ENCODE data around the gene PIK3R1.
"Not testable (repeated sequence)": the region's sequence is repeated elsewhere in the genome, so short reads cannot be mapped to it uniquely, and the experiment has no call there.

Gene PIK3R1

DNA sequence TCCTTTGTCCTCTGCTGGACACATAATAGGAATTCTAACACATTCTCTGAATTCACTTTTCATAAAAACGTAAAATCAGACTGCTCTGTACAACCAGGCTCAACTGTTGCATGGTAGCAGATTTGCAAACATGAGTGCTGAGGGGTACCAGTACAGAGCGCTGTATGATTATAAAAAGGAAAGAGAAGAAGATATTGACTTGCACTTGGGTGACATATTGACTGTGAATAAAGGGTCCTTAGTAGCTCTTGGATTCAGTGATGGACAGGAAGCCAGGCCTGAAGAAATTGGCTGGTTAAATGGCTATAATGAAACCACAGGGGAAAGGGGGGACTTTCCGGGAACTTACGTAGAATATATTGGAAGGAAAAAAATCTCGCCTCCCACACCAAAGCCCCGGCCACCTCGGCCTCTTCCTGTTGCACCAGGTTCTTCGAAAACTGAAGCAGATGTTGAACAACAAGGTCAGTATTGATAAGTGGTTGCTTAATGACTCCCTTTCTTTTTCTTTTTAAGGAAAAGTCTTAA lies 11.1 kb downstream of the PIK3R1 start:
- DNase-seq (ENCODE audit: low read depth in 2 of 2) = no peak

DNA sequence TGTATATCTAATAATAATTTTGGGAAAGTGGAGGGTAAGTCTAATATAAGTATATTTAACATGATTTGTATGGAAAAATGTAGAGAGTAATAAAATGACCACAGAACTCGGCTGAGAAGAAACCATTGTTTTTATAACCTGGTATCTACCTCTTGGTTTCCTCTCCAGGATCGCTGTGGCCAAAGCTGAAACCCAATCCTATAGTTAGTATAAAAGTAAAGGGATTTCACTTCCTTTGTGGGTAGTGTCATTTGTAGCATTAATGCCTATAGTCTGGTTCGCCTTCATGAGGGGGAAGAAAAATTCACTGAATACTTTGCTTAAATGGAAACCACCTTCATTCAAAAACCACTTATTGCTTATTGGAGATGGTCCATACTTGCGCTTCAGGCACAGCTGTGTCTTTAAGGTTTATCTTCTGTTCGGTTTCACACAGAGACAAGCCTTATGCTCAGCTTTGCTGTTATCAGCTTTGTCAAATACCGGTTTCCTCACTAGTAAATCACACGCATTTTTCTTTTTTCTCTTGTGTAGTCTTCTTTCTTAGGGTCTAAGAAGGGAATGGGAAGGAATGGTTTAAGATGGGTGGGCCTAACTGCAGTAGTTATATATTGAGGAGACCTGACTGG lies 12.1 kb downstream of the PIK3R1 start:
- DNase-seq (ENCODE audit: low read depth in 2 of 2) = no peak

DNA sequence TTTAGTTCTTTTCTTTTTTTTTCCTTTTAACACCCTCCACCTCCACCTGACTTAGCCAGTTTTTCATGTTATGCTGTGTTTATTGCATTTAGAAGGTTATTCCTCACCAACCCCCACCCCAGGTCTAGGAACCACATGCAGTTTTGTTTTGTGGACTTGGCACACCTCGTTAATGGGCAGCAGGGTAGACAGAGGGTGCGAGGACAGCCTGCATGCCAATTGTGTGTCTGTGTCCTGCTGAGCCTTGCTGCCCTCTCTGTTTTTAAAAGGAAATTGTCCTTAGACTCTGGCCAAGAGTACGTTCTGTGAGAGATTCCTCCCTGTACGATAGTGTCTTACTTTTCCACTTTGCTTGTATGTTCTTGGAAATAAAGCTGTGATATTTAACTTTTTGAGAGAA lies 13.9 kb downstream of the PIK3R1 start:
- DNase-seq (ENCODE audit: low read depth in 2 of 2) = no peak

DNA sequence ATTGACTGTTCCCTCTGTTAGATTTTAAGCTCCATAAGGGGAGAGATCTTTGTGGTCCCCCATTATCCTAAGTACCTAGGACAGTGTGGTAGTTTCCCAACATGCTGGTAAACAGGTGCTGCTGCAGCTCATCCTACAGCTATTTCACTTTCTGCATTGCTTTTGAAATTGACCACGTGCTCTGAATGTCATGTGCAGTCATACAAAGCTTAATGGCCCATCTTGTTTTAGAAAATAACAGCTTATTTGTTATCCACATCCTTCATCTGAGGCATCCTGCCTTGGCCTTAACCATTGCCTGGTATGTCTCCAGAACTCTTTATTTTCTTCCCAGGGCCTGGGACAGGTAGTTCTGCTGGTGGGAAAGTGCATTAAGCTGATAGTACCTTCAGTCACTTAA lies 14.7 kb downstream of the PIK3R1 start:
- DNase-seq (ENCODE audit: low read depth in 2 of 2) = no peak

DNA sequence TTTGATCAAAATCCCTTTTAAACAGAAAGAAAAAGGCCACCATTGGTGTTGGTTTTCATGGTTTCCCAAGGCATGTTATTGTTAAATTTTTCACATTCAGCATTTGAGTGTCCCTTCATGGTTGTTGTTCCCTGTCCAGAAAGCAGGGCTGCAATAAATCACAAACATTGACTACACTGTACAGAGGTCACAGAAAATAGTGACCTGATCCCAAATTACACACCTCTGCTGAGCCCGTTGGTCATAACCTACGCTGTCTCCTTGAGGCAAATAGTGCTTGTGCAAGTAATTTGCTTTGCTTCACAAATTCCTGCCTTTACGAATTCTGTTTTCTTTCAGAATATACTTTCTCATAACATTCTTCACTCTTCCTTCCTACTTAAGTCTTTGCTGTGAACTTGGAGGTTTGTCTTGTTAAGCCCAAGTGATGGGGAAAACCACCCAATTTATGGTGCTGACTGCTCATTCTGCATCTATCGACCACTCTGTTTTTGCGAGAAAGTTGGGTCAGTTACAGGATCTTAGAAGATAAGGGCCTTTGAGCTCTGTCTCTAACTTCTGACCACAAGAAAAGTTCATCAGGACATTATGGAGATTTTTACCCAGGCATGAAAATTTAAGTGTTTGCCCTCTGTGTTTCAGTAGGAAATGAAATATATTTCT lies 16.0 kb downstream of the PIK3R1 start:
- DNase-seq (ENCODE audit: low read depth in 2 of 2) = no peak

DNA sequence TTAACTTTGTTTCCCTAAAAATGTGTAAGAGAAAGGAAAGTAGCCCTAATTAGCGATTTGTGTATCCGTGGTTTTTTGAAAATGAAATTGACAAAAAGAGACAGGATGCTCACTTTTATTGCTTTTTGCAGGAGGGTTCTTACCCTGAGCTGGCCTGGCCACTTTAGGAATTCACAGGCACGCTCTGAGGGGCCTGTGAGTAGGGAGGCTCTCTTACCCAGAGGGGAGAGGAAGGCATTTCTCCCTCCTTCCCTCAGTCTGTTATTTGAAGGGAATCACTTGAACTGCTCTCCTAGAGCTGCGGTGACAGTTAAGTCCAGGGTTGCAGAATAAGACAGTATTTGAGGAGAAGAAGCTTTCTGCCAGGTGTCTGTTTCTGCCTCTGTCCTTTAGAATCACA lies 16.7 kb downstream of the PIK3R1 start:
- DNase-seq (ENCODE audit: low read depth in 2 of 2) = no peak

DNA sequence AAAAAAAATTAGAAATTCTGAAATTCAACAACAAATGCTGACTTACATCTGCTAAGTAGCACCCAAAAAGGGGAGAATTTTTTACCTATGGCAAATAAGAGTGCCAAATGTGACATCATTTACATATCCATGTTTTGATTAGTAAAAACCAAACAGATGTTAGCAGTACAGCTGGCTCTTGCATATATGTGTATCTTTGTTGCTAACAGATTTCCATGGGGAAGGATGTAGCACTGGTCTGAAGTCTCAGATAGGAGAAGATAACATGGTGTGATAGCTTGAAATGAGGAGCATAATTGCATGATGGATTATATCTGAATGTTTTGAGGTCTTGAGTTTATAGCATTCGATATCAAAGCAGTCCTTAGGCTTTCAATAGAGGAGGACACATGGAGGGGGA lies 17.5 kb downstream of the PIK3R1 start:
- no peak for DNase-seq (ENCODE audit: low read depth in 2 of 2)

DNA sequence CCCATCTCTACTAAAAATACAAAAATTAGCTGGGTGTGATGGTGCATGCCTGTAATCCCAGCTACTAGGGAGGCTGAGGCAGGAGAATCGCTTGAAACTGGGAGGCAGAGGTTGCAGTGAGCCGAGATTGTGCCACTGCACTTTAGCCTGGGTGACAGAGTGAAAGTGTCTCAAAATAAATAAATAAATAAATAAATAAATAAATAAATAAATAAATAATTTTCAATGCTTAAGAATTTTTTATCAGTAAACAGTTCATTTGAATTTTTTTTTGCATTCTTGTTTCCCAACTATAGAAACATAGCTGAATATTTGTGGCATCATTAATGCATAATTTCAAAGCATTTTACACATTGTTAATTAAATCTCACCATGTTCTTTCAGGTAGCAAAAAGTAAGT lies 19.7 kb downstream of the PIK3R1 start:
- DNase-seq (ENCODE audit: low read depth in 2 of 2) = not testable (repeated sequence)

DNA sequence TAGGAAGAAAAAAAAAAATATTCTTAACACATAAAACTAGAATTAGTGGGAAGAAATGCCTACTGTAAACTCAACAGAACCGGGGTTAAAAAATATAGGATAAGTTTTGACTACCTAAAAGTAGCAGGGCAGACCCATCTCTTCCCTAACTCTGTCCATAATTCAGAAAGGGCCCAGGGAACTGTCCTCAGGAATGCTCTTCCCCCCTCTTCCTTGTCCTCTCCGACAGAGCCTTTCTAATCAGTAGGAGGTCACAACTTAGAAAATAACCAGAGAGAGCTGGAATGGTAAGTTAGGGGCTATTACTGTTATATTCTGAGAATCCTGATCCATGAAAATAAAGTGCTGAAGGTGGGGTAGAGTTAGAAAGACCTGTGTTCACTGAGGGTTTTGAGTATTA lies 22.2 kb downstream of the PIK3R1 start:
- no peak for DNase-seq (ENCODE audit: low read depth in 2 of 2)

DNA sequence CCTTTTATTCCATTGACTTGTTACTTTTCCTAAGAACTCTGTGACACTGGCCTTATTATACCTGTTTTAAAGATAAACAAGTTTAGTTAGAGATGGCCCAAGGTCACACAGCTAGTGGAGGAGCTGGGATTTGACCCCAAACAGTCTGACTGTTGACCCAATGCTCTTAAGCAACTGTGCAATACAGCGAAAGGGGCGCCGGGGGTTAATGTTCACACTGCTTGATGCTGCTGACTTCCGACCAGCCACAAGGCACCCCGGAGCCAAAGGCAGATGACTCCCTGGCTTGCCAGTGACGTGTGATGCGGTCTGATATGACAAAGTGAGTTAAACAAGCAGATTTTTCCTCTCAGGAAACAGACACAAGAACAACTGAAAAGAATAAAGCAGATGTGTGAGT lies 23.9 kb downstream of the PIK3R1 start:
- no peak for DNase-seq (ENCODE audit: low read depth in 2 of 2)

DNA sequence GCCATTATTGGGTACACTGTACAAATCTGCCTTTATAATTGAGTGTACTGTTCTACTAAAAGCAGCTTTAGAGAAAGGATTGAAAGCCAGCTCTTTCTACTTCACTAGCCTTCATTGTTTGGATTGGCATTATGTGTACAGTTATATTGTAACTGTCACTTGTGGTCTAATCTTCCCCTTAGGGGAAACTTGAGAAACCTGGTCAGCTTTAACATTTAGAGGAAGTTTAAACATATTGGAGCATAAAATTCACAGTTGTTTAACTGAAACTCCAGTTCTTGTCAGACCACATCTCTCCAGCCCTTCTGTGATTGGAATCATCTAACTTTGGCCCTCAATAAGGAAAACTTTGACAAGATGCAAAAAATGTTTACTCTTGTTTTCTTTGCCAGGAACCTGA lies 24.6 kb downstream of the PIK3R1 start:
- no peak for DNase-seq (ENCODE audit: low read depth in 2 of 2)

DNA sequence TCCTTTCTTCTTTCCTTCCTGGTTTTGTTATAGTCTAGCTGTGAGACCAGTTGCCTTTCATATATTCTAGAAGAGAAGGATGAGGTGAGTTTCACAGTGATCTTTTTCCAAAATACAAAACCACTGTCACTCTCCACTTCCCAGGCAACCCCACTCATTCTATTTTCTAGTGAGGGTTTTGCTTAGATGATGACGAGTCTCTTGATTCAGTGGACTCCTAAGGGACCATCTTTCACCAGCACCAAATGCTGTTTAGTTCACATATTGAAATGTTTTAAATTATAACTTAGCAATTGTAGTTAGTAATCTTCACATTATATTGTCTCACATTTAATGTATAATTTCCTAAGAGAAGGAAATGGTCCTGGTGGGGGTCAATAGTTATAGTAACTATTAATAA lies 25.2 kb downstream of the PIK3R1 start:
- DNase-seq (ENCODE audit: low read depth in 2 of 2) = no peak

DNA sequence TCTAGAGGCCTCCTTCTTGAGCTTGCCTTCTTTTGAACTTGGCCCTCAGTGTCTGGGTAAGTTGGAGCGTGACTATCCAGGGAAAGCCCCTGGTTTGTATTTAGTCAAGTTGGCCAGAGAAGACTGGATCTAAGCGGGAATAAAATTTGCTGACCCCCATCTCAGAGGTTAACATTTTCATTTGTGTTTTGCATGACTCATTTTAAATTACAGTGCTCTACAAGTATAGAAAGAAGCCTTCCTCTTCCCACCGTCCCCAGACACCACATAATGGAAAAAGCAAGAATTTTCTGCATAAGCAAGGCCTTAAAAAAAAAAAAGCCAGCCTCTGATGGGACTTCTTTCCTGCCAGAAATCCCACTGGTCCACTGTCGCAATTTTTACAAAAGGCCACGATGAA lies 27.2 kb downstream of the PIK3R1 start:
- no peak for DNase-seq (ENCODE audit: low read depth in 2 of 2)

DNA sequence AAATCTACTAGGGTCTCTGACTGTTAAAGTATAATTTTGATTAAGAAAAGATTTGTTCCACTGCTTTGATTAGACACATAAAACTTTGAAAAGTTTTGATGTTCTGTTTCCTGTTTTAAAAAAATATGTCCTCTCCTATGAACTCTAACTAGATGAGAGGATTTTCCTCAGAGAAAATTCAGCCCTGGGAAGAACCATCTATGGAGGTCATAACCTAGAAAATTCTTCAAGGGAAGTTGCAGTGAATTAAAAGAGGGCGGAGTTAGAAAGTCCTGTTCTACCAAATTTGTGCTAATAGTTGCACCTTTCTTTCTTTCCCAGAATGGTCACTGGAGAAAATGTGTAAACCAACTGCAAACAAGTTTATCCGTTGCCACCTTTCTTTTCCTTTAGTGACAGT lies 27.7 kb downstream of the PIK3R1 start:
- no peak for DNase-seq (ENCODE audit: low read depth in 2 of 2)

DNA sequence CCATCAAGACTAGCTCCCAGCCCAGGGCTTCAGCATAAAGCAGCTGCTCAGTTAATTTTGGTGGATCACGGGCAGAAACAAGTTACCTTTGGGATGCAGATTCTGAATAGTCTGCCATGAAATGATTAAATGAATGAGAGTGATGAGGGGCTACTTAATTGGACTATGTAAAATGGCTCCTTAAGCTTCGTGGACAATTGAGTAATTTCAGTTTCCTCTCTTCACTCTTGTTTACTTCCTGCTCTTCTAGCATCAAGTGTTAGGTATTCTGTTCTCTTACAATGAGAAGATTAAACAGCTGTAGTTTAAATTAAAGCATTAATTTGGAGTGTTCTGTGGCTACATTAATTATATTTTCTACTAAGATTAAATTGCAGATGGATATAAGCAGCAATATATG lies 28.1 kb downstream of the PIK3R1 start:
- no peak for DNase-seq (ENCODE audit: low read depth in 2 of 2)

DNA sequence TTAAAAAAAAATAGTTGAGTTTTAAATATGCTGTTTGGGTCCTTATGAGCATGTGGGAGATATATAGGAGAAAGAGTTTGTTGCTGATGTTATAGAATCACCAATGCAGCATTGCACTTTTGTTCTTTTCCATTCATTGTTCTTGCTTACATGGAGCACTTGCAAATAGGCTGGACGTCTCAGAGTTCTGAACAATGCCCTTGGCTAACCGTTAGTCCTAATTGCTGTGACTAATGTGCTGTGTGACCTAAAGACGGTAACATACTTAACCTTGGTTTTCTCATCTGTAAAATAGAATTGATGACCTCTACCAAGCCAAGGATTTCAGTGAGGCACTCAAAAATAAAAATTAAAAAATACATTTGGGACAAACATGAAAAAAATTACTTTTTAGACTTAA lies 29.8 kb downstream of the PIK3R1 start:
- DNase-seq (ENCODE audit: low read depth in 2 of 2) = no peak

DNA sequence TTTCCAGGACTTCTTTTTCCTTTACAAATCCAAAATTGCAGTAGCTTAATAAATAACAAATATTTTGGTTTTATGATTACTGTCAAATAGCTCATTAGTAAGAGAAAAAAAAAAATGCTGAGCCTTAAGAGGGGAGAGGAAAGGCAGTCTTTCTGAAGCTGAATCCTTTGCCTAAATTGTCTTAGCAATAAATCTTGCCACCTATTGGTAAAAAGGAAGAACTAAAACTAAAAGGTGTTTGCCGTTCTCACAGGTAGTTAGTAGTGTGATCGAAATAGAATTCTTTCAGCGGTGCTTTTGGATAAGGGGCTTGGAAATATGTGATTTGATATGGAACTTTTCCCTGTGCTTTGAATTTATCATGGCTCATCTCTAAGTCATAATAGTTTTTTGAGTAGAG lies 31.2 kb downstream of the PIK3R1 start:
- DNase-seq (ENCODE audit: low read depth in 2 of 2) = no peak

DNA sequence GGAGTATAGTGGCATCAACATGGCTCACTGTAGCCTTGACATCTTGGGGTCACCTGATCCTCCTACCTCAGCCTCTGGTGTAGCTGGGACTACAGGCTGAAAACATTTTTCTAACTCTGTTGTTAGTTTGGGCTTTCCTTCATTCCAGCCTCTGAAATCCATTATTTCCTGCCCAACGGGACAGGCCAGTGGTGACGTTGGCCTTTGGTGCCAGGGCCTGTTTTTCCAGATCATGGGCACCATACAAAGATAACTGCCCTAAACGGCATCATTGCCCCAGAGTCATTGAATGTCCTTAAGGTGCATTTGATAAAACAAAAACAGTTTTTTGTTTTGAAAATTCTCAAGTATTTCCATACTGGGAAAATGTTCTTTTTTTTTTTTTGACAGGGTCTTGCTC lies 32.1 kb downstream of the PIK3R1 start:
- no peak for DNase-seq (ENCODE audit: low read depth in 2 of 2)

DNA sequence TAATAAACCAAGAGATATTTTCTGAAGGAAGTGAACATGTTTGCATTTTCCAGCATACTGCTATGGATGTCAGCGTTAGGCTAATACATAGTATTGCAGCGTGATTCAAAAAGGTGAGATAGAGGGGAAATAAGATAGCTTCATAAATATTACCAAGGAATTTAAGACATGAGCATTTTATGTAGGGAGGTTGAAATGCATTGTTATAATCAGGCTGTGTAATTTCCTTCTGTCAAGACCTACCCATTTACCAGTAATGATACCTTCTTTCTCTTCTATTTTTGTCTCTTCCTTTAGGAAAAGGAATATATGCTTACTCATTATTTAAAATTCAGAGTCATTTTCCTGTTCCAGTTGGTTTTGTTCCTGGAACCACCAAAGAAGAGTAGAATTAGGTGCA lies 33.3 kb downstream of the PIK3R1 start:
- DNase-seq (ENCODE audit: low read depth in 2 of 2) = no peak

DNA sequence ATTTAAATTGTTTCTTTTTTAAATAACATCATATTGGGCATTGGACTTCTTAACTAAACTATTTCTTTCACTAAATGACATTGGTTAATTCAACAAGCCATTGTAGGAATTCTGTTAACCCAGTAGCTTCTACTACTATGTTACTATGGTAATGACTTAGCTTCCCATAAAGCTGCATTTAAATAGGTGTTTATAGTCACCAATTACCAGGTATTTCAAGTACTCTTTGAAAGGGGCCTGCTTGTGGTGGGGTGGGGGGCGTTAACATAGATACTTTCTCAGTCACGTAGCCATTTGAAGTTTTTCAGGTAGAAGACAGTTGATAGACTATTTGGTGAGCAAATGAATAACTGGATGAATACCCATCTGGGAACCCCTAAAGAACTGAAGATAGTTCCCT lies 34.0 kb downstream of the PIK3R1 start:
- DNase-seq (ENCODE audit: low read depth in 2 of 2) = no peak

DNA sequence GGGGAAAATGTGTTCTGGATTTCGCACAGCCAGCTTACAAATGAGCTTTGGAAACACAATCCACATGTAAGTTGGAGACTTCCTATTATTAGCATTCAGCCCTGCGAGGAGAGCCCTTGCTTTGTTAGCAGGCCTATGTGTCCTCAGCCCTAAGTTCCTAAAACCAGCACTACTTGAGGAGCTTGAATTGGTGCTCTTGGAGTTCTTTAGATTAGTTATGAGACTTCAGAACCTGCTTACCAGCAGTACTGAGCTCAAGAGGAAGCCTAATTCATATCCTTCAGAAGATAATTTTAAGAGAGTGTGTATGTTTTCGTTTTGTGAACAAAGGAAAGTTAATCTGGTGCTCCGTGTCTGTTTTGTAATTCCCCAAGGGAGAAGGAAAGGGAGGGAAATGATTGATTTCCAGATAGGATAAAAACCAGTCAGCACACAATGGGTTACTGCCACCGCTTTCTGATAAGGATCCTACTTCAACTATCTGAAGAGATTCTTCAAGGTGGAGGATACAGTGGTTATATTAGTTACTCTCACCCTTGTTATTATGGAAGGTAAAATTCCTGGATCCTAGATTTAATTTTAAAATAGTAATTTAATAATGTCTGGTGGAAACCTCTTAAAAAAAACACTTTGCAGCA lies 35.2 kb downstream of the PIK3R1 start:
- DNase-seq (ENCODE audit: low read depth in 2 of 2) = no peak

DNA sequence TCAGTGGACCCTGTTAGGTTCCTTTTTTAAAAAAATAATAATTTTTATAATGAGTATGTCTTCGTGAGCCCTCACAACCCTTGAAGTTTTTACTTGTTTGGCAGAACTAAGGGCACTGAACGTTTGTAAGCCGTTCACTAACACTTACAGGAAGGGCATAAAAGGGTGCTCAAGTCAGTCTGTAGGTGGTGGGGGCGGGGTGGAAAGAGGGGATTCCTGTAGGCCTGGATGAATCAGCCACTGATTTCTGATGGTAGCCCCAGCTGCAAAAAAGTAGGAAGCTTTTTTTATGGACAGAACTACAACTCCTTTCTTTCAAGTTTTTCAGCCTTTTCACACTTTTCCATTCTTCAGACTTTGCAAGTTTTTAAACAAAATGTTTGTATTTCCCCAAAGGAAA lies 35.8 kb downstream of the PIK3R1 start:
- no peak for DNase-seq (ENCODE audit: low read depth in 2 of 2)

DNA sequence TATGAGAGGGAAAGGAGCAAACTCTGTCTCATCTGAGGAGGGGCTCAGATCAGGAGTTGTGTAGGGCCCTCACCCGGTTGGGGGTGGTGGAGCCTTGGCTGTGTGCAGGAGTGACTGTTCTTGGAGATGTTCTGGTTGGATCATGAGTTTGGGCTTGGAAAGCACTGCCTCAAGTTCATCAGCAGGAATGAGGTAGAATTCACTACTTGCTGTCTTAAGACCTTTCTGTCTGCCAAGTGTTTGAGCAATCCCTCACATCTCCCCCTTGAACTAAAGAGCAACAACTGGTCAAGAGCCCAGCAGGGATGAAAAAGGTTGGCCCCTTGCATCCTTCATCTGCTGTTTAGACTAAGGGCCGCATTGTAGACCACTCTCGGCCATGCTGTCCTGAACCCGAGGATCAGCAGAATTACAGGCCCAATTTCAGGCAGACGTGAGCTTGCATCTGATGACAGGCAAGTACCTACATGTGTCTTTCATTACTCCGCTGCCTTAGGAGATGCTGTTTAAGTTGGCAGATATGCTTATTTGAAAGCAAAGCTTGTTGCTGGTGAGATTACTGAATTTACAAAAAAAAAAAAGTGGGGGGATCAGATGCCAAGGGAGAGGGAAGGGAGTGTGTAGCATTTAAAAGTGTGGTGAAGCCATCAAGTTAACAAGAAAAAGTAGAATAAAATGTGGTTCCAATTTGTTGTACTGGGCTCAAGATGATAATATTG lies 36.4 kb downstream of the PIK3R1 start:
- peak; percentile 59 to 67 for DNase-seq (ENCODE audit: low read depth in 2 of 2)

All from fibroblast of skin of left biceps (primary cell).